Gastrocnemius medialis (tissue), 4 donors: ENCODE measurements around the gene CAMK2N2. TPM values are rescaled to one million over a fixed set of nuclear protein-coding genes. Genes with fewer than 3 reads are reported as not detected.

ENCODE experiments used
- ATAC-seq, 2 donors: fragments of 150-250 bp; one replicate each; pipeline ENCODE4 v1.9.1; 2016
- DNase-seq, 2 donors: peaks; one replicate each; pipeline ENCODE4 v3.0.0-alpha.2; 2019
- H3K27ac ChIP-seq, 4 donors: fragments of 200-600 bp; sonication (generic); 1 replicate in 1 of 4; 2 replicates in 3 of 4; pipeline ENCODE4 v1.5.1; 2016 to 2018; ENCODE audit warnings: mild to moderate bottlenecking in 2 of 4, moderate library complexity in 1 of 4
- H3K27me3 ChIP-seq, 3 donors: fragments of 200-600 bp; sonication (generic) in 2 of 3; 1 replicate in 1 of 3; 2 replicates in 2 of 3; pipeline versions ENCODE4 v1.5.1 to v1.6.0; 2016 to 2019; ENCODE audit warnings: mild to moderate bottlenecking in 1 of 3, moderate library complexity in 1 of 3
- H3K36me3 ChIP-seq, 2 donors: fragments of 200-600 bp; sonication (generic) in 1 of 2; one replicate each; pipeline ENCODE4 v1.5.1; 2017 to 2018
- H3K4me1 ChIP-seq, 2 donors: fragments of 200-600 bp; sonication (generic) in 1 of 2; one replicate each; pipeline ENCODE4 v1.5.1; 2016 to 2017; ENCODE audit warnings: mild to moderate bottlenecking in 2 of 2
- H3K4me3 ChIP-seq, 4 donors: fragments of 200-600 bp; sonication (generic) in 3 of 4; 1 replicate in 1 of 4; 2 replicates in 3 of 4; pipeline ENCODE4 v1.5.1; 2016 to 2019; ENCODE audit warnings: mild to moderate bottlenecking in 2 of 4
- H3K9me3 ChIP-seq, 3 donors: fragments of 200-600 bp; sonication (generic) in 2 of 3; 1 replicate in 1 of 3; 2 replicates in 2 of 3; pipeline ENCODE4 v1.5.1; 2016 to 2019
- POLR2A ChIP-seq, 2 donors: fragments of 450-650 bp; IDR thresholded peaks; one replicate each; pipeline ENCODE4 v1.6.1; 2017; ENCODE audit warnings: antibody characterized with exemption in 2 of 2, mild to moderate bottlenecking in 2 of 2, moderate library complexity in 2 of 2
- in situ Hi-C, 4 donors: fragments of 200-750 bp; cut with MboI; loops; one replicate each; pipeline versions ENCODE4 v1.15.0 to v1.8.0; 2017; ENCODE audit warnings: low sequenced_read_pairs in 4 of 4
- intact Hi-C: fragments of 100-400 bp; cut with DNase I; formaldehyde crosslinking; loops from one replicate; pipeline ENCODE4 v1.15.1; 2023; ENCODE audit warnings: low total_unique reads
- total RNA-seq, 4 donors: library from RNA; depleted of rRNA; stranded (reverse); fragments of >200 nt; gene quantifications; one replicate each; pipeline versions ENCODE4 v1.1.0 to v1.2.3, GENCODE V29; 2016
- TF ChIP-seq, protein P1 (sequence below), 5 experiments: fragments of 450-650 bp in 3 of 5; fragments of 200-600 bp in 2 of 5; sonication (generic) in 2 of 5; IDR thresholded peaks in 4 of 5; conservative IDR thresholded peaks in 1 of 5; 1 replicate in 4 of 5; 2 replicates in 1 of 5; pipeline ENCODE4 v1.5.1; 2016 to 2019; ENCODE audit warnings: antibody characterized with exemption in 5 of 5, mild to moderate bottlenecking in 3 of 5, moderate library complexity in 3 of 5

The CAMK2N2 gene
- total RNA-seq, 4 donors from 2014 or later = not detected

DNA sequence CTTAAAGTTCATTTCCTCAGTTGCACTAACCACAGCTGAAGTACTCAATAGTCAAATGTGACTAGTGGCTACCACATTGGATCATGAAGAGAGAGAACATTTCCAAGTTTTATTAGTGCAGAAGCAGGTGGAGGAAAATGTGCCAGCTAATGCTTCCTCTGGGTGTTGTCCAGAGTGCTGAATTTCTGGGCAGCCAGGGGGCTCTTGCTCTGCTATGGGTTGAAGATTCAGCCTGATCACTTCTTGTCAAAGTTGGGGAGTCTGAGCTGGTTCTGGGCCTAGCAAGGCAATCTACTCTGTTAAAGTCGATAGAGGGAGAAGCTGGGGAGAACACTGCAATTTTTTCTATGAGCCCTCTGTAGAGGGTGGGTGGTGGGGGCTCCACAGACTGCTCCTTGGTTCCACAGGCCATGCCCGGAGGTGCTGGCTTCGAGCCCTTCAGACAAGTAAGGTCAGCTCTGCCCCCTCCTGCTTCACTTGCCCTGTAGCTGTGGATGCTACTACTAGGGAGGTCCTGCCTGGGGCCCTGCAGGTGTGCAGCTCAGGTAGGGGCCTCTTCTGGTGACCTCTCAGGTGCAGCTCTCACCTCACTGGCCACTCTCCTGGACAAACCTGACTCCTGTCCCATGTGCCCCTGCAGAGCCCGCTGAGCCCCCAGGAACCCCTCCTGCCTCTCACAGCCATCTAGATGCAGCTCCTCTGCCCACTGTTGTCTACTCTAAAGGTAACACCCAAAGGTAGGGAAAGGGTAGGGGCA, 20.8 kb downstream of the CAMK2N2 start:
- H3K36me3 ChIP-seq = peaks cover 0 to 34% of the 10 kb centered on the region in 2 donors
- TF ChIP-seq POLR2A (IDR thresholded peaks at IDR 0.05) = no peak
- TF ChIP-seq, protein P1, sequence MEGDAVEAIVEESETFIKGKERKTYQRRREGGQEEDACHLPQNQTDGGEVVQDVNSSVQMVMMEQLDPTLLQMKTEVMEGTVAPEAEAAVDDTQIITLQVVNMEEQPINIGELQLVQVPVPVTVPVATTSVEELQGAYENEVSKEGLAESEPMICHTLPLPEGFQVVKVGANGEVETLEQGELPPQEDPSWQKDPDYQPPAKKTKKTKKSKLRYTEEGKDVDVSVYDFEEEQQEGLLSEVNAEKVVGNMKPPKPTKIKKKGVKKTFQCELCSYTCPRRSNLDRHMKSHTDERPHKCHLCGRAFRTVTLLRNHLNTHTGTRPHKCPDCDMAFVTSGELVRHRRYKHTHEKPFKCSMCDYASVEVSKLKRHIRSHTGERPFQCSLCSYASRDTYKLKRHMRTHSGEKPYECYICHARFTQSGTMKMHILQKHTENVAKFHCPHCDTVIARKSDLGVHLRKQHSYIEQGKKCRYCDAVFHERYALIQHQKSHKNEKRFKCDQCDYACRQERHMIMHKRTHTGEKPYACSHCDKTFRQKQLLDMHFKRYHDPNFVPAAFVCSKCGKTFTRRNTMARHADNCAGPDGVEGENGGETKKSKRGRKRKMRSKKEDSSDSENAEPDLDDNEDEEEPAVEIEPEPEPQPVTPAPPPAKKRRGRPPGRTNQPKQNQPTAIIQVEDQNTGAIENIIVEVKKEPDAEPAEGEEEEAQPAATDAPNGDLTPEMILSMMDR (IDR thresholded peaks at IDR 0.05 in 4 of 5, conservative IDR thresholded peaks at IDR 0.05 in 1 of 5) = no peak
- DNase-seq = no peak
- in situ Hi-C loops (loop anchor here in 2 of 4 donors (10.0 to 25.0 kb wide), 3 partner anchors 96 to 353 kb away; partner anchors contain the start of genes EIF2B5 (in 1 of the 2) and PARL (in 1 of the 2)), intact Hi-C loops (no loop called here)
- no peak overlapping the region for H3K4me3 ChIP-seq
- H3K27me3 ChIP-seq = no peaks in the 10 kb centered on the region
- H3K4me1 ChIP-seq = no peaks in the 10 kb centered on the region
- no peak overlapping the region for H3K27ac ChIP-seq
- no peaks in the 10 kb centered on the region for H3K9me3 ChIP-seq
- ATAC-seq = no peak

DNA sequence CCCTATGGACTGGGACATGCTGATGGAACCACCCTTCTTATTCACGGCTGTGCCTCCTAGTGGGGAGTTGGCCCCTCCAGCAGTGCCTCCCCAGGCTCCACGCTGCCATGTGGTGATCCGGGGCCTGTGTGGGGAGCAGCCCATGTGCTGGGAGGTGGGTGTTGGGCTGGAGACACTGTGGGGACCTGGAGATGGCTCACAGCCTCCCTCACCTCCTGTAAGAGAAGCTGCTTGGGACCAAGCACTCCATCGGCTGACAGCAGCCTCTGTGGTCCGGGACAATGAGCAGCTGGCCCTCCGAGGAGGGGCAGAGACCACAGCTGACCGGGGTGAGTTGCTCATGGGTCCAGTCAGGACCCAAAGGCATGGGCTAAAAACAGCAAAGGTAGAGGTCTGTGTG, 21.6 kb downstream of the CAMK2N2 start:
- Histone ChIP-seq H3K27ac (no peak overlapping the region), H3K9me3 (no peaks in the 10 kb centered on the region), H3K4me3 (no peak overlapping the region), H3K27me3 (no peaks in the 10 kb centered on the region), H3K4me1 (no peaks in the 10 kb centered on the region), H3K36me3 (peaks cover 0 to 26% of the 10 kb centered on the region in 2 donors)
- DNase-seq (no peak), ATAC-seq (no peak)
- intact Hi-C loops = no loop called here
- in situ Hi-C loops = loop anchor here in 2 of 4 donors (10.0 to 25.0 kb wide), 3 partner anchors 95 to 352 kb away; partner anchors contain the start of genes EIF2B5 (in 1 of the 2) and PARL (in 1 of the 2)
- no peak for TF ChIP-seq POLR2A (IDR thresholded peaks at IDR 0.05)
- TF ChIP-seq, protein P1 (IDR thresholded peaks at IDR 0.05 in 4 of 5, conservative IDR thresholded peaks at IDR 0.05 in 1 of 5) = no peak

DNA sequence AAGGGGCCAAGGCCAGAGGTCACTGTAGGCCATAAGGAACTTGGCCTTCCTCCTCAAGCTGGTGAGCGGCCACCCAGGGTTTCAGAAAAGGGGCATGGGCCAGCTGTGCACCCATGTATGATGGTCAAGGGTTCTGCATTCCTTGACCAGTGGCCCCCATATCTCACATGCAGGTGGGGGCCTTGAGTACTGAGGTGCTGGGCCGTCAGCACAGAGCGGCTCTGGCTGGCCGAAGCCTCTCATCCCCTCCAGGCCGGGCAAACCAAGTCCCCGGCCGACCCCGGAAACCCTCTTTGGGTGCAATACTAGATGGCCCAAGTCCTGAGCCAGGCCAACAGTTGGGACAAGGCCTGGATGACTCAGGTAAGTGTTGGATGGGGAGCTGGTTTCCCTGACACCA, 22.1 kb downstream of the CAMK2N2 start:
- H3K4me3 ChIP-seq = no peak overlapping the region
- no peak for DNase-seq
- TF ChIP-seq POLR2A (IDR thresholded peaks at IDR 0.05) = no peak
- TF ChIP-seq, protein P1 (IDR thresholded peaks at IDR 0.05 in 4 of 5, conservative IDR thresholded peaks at IDR 0.05 in 1 of 5) = no peak
- ATAC-seq = no peak
- peaks cover 0 to 21% of the 10 kb centered on the region in 2 donors for H3K36me3 ChIP-seq
- in situ Hi-C loops (loop anchor here in 2 of 4 donors (25.0 kb wide), 2 partner anchors 102 to 352 kb away; partner anchors contain the start of genes EIF2B5 (in 1 of the 2) and PARL (in 1 of the 2)), intact Hi-C loops (no loop called here)
- H3K4me1 ChIP-seq = no peaks in the 10 kb centered on the region
- no peak overlapping the region for H3K27ac ChIP-seq
- H3K27me3 ChIP-seq = no peaks in the 10 kb centered on the region
- H3K9me3 ChIP-seq = no peaks in the 10 kb centered on the region

DNA sequence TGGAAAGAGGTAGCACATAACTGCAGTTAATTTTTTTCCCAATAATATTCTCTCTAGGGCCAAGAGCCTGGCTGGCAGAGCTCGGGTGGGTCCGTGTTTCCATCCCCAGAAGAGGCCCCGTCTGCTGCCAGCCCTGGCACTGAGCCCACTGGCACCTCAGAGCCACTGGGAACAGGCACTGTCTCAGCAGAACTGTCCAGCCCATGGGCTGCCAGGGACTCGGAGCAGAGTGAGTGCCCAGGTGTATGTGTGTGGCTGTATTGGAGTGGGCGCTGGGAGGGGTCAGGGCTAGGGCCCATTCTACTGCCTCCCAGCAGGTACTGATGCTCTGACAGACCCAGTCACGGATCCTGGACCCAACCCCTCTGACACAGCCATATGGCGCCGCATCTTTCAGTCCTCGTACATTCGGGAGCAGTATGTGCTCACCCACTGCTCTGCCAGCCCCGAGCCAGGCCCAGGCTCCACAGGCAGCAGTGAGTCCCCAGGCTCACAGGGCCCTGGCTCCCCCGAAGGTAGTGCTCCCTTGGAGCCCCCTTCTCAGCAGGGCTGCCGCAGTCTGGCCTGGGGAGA, 23.0 kb downstream of the CAMK2N2 start:
- intact Hi-C loops = no loop called here
- ATAC-seq = no peak

More for the DNA sequence above, 23.0 kb downstream of the CAMK2N2 start:
- Histone ChIP-seq H3K4me1 (no peaks in the 10 kb centered on the region), H3K4me3 (no peak overlapping the region), H3K27ac (no peak overlapping the region), H3K27me3 (no peaks in the 10 kb centered on the region), H3K9me3 (no peaks in the 10 kb centered on the region), H3K36me3 (peaks cover 0 to 12% of the 10 kb centered on the region in 2 donors)
- TF ChIP-seq, protein P1 (IDR thresholded peaks at IDR 0.05 in 4 of 5, conservative IDR thresholded peaks at IDR 0.05 in 1 of 5) = no peak
- no peak for TF ChIP-seq POLR2A (IDR thresholded peaks at IDR 0.05)
- in situ Hi-C loops = loop anchor here in 2 of 4 donors (25.0 kb wide), 2 partner anchors 101 to 351 kb away; partner anchors contain the start of genes EIF2B5 (in 1 of the 2) and PARL (in 1 of the 2)
- DNase-seq = no peak
